Stomach (tissue), 9 donors: ENCODE measurements around the gene MMP1. TPM values are rescaled to one million over a fixed set of nuclear protein-coding genes. Genes with fewer than 3 reads are reported as not detected.
"Not testable (repeated sequence)": the region's sequence is repeated elsewhere in the genome, so short reads cannot be mapped to it uniquely, and the experiment has no call there.

Experiments
- DNase-seq, 2 donors: peaks; one replicate each; pipeline versions ENCODE4 v3.0.0 to v3.0.0-alpha.2; 2013 to 2019
- H3K27ac ChIP-seq, 5 donors: fragments of 200-600 bp in 4 of 5; sonication (generic) in 4 of 5; one replicate each; pipeline ENCODE4 v1.5.1; 2013 to 2019; ENCODE audit warnings: mild to moderate bottlenecking in 1 of 5, moderate library complexity in 1 of 5
- H3K27me3 ChIP-seq, 3 donors: fragments of 200-600 bp; sonication (generic); one replicate each; pipeline ENCODE4 v1.5.1; 2017 to 2019; ENCODE audit warnings: mixed run types in 1 of 3
- H3K36me3 ChIP-seq, 4 donors: fragments of 200-600 bp; sonication (generic); 1 replicate in 3 of 4; 2 replicates in 1 of 4; pipeline ENCODE4 v1.5.1; 2016 to 2019
- H3K4me1 ChIP-seq, 4 donors: fragments of 200-600 bp; sonication (generic); one replicate each; pipeline ENCODE4 v1.5.1; 2016 to 2019
- H3K4me3 ChIP-seq, 4 donors: fragments of 200-600 bp; sonication (generic) in 3 of 4; one replicate each; pipeline ENCODE4 v1.5.1; 2016 to 2019; ENCODE audit warnings: mild to moderate bottlenecking in 1 of 4
- H3K9me3 ChIP-seq, 4 donors: fragments of 200-600 bp; sonication (generic); one replicate each; pipeline ENCODE4 v1.5.1; 2016 to 2019
- CTCF ChIP-seq, 7 experiments: fragments of 450-650 bp in 4 of 7; fragments of 200-600 bp in 3 of 7; sonication (generic) in 3 of 7; IDR thresholded peaks; one replicate each; pipeline ENCODE4 v1.5.1; 2016 to 2019; ENCODE audit warnings: antibody characterized with exemption in 7 of 7, control low read depth in 2 of 7, mild to moderate bottlenecking in 1 of 7
- EP300 ChIP-seq: sonication (generic); formaldehyde crosslinking; IDR thresholded peaks from one replicate; pipeline ENCODE4 v1.6.1; 2017; ENCODE audit warnings: antibody characterized with exemption
- POLR2A ChIP-seq, 4 donors: fragments of 450-650 bp; IDR thresholded peaks; one replicate each; pipeline ENCODE4 v1.6.1; 2016; ENCODE audit warnings: antibody characterized with exemption in 4 of 4, control low read depth in 2 of 4, mild to moderate bottlenecking in 1 of 4, moderate library complexity in 1 of 4
- POLR2AphosphoS5 ChIP-seq, 3 donors: sonication (generic); formaldehyde crosslinking; IDR thresholded peaks; one replicate each; pipeline ENCODE4 v1.6.1; 2016; ENCODE audit warnings: antibody characterized with exemption in 3 of 3
- WGBS, 5 donors: extraction: QIAGEN DNeasy Blood & Tissue Kit in 3 of 5; methylation state at CpG; one replicate each; pipeline versions ENCODE4 v1.1.5 to v1.1.7; 2013 to 2018; 5-methylcytosine and 5-hydroxymethylcytosine counted together
- intact Hi-C: fragments of 100-400 bp; cut with DNase I; formaldehyde crosslinking; loops from one replicate; pipeline ENCODE4 v1.15.1; 2023; ENCODE audit warnings: low total_unique reads
- polyA plus RNA-seq, 3 donors: library from polyadenylated mRNA; stranded (reverse); fragments of 200-250 nt; gene quantifications; one replicate each; pipeline ENCODE4 v1.2.3, GENCODE V29; 2013
- total RNA-seq, 5 donors: library from RNA; depleted of rRNA; stranded (reverse); fragments of >200 nt; gene quantifications; one replicate each; pipeline versions ENCODE4 v1.1.0 to v1.2.3, GENCODE V29; 2014 to 2016
- donor health status: healthy with polysubstance abuse.
- donor health status: Bipolar disorder and iron deficiency.
- donor health status: healthy.

Gene MMP1
- total and polyA plus RNA-seq, 8 donors = 0.89 to 127 (median 7.5) TPM; not detected in 2

GRCh38 chr11:102749101-102749722, 48.7 kb downstream of the MMP1 start:
- Histone ChIP-seq H3K4me1 (no peaks in the 10 kb centered on the region), H3K27me3 (no peaks in the 10 kb centered on the region), H3K4me3 (no peak overlapping the region), H3K27ac (no peak overlapping the region), H3K36me3 (no peaks in the 10 kb centered on the region), H3K9me3 (peaks cover 0 to 5% (median 0%) of the 10 kb centered on the region in 4 donors)
- TF ChIP-seq CTCF (IDR thresholded peaks at IDR 0.05) (no peak), EP300 (no peak), POLR2A (IDR thresholded peaks at IDR 0.05) (no peak), POLR2AphosphoS5 (IDR thresholded peaks at IDR 0.05) (no peak)
- no peak for DNase-seq
- intact Hi-C loops = no loop called here

GRCh38 chr11:102746746-102747578, 51.0 kb downstream of the MMP1 start:
- H3K36me3 ChIP-seq, H3K4me1 ChIP-seq, DNase-seq, H3K27ac ChIP-seq, intact Hi-C loops, H3K9me3 ChIP-seq, H3K27me3 ChIP-seq: not testable (repeated sequence)
- WGBS, 5 donors = 69 to 83% (median 75%) methylated on average over 22 to 32 of the region's 32 CpGs
- peak overlapping the region in 1 of 4 donors; percentile 4 for H3K4me3 ChIP-seq

Other genes with a start within 250 kb of the MMP1 start
- not detected for gene MMP20, start 172.8 kb downstream of the MMP1 start, total RNA-seq
- not detected for gene MMP20, start 172.8 kb downstream of the MMP1 start, polyA plus RNA-seq
- not detected for gene MMP27, start 92.4 kb downstream of the MMP1 start, total RNA-seq
- not detected for gene MMP27, start 92.4 kb downstream of the MMP1 start, polyA plus RNA-seq
- 1 to 10 TPM in 1 of 5 donors, not detected in 4; 1.8 TPM for gene MMP8, start 73.2 kb downstream of the MMP1 start, total RNA-seq
- under 1 TPM in 2 of 3 donors, not detected in 1; 0.20 to 0.50 TPM for gene MMP8, start 73.2 kb downstream of the MMP1 start, polyA plus RNA-seq
- 1 to 10 TPM in 1 of 5 donors, under 1 TPM in 1, not detected in 3; 0.92 to 4.2 TPM for gene MMP10, start 17.5 kb downstream of the MMP1 start, total RNA-seq
- 1 to 10 TPM in 1 of 3 donors, under 1 TPM in 2; 0.10 to 8.8 (median 0.46) TPM for gene MMP10, start 17.5 kb downstream of the MMP1 start, polyA plus RNA-seq
- gene MMP3, start 45.4 kb upstream of the MMP1 start, total RNA-seq = 1 to 10 TPM in 2 of 5 donors, under 1 TPM in 2, not detected in 1; 0.45 to 7.0 (median 1.5) TPM
- 10 to 100 TPM in 1 of 3 donors, 1 to 10 TPM in 1, under 1 TPM in 1; 0.83 to 37.5 (median 1.7) TPM for gene MMP3, start 45.4 kb upstream of the MMP1 start, polyA plus RNA-seq
- not detected for gene MMP12, start 76.8 kb upstream of the MMP1 start, total RNA-seq
- 1 to 10 TPM in 2 of 3 donors, under 1 TPM in 1; 0.46 to 2.4 (median 1.4) TPM for gene MMP12, start 76.8 kb upstream of the MMP1 start, polyA plus RNA-seq
- not detected for gene MMP13, start 157.6 kb upstream of the MMP1 start, total RNA-seq
- under 1 TPM in 1 of 3 donors, not detected in 2; 0.25 TPM for gene MMP13, start 157.6 kb upstream of the MMP1 start, polyA plus RNA-seq